ENCODE results near the gene CPT1B.
"Not testable (repeated sequence)": the region's sequence is repeated elsewhere in the genome, so short reads cannot be mapped to it uniquely, and the experiment has no call there.

CPT1B gene

DNA sequence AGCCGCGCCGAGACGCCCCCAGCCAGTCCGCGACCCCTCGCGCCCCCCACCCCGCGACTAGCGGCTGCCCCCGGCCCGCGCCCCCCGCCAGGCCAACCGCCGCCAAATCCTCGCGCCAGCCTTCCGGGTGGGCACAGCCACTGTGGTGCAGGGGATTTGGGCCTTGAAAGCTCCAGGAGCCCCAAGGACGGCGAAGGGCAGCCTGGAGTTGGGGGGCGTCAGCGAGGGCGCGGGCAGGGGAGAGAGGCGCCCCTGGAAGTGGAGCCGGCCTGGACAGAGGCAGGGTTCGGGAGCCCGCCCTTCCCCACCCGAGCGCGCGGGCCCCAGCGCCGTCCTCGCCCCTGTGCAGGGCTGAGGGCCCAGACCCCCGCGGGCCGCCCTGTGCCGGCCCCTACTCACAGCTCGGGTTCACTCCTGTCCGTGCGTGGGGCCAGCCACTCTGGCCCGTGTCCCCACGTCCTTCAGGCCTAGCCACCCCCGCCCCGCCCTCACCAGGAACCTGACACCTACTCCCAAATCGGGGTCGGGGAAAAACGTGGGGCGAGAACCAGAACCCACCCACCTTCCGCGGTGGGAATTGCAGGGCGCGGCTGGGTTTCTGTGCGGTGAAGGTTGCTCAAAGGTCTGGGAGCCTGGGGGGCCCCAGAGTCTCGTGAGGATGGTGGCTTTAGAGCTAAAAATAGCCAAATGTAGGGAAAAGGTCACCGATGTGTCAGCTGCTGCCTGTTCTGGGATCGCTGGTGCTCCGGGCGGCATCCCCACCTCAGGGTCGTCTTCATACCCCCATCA lies at the start of gene CPT1B:
Gene CPT1B, minus strand, starts transcription at position 441 of the 789 bp plus-strand sequence. CDS start 512 bp downstream, outside the sequence.
- no peak for DNase-seq (ENCODE audit: low read depth in 2 of 2)

GRCh38 chr22:50626850-50627641 lies 48.8 kb upstream of the CPT1B start:
- no peak for DNase-seq (ENCODE audit: low read depth in 2 of 2)

DNA sequence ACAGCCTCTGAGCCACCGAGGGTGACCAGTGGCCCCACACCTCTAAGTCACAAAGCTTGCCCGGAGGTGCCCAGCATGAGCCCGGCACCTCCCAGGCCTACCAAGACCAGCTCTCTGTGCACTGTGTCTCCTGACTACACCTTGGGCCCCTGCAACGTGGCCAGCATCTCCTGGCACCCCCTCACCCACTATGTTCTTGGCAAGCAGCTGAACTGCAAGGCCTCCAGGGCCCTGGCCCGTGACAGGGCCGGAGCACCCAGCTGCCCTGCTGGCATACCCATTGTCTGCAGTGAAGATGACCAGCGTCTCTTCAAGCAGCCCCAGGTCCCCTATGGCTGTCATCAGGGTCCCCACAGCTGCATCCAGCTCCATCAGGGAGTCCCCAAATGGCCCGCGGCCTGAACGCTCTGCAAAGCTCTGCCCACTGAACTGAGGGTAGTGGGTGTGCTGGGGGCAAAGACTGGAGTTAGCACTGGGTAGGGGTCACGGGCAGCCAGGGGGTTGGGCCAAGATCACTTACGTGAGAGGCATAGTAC lies 48.2 kb upstream of the CPT1B start:
- DNase-seq (ENCODE audit: low read depth in 2 of 2), result no peak

GRCh38 chr22:50625568-50626313 lies 47.5 kb upstream of the CPT1B start:
- no peak for DNase-seq (ENCODE audit: low read depth in 2 of 2)

DNA sequence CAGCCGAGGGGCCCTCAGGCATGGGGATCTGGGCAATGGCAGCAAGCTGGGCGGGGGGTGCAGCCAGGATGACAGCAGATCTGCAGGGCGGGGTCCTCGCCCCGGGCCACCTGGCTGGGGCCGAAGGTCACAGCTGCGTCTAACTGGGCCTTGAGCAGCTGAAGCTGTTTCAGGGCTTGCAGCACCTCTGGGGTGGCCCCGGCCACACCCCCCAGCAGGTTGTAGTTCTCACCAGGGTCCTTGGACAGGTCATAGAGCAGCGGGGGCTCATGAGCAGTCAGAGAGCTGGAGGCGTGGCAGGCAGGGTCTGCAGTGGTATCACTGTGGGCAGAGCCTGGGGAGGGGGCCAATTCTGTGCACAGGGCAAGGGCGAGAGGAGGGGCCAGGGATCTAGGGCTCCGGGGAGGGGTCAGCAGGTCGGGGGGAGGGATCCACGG lies 46.9 kb upstream of the CPT1B start:
- no peak for DNase-seq (ENCODE audit: low read depth in 2 of 2)

DNA sequence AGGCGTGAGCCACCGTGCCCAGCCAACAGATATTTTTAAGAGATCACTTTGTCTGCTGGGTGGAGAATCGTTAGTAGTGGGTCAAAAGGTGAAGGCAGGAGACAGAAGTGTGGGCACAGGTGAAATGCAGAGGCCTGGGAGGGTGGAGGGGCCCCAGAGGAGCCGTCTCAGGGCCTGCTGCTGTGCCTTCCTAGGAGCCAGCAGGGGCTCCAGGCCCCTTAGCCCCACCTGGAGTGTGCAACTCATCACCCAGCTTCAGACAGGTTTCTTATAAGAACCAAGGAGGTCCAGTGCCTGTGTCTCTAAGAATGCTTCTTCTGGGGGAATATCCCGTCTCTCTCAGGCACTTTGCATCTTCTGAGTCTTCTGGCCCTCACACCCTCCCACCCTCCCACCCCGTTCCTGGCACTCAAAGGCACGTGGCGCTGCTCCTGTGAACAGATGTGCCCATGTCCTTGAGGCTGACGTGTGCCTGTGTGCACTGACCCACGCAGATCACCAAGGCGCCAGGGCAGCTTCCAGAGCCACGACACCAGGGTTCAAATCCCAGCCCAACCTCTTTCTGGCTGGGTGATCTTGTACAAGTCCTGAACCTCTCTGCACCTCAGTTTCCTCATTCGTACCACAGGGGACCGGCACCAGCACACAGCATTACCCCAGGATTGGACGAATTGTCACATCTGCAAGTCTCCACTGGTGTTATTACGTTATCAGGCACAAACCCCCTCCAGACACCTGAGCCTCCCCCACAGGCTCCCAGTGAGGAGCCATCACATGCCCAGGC lies 46.3 kb upstream of the CPT1B start:
- no peak for DNase-seq (ENCODE audit: low read depth in 2 of 2)

GRCh38 chr22:50622723-50623327 lies 44.6 kb upstream of the CPT1B start:
- DNase-seq (ENCODE audit: low read depth in 2 of 2), result no peak

GRCh38 chr22:50621948-50622722 lies 43.9 kb upstream of the CPT1B start:
- no peak for DNase-seq (ENCODE audit: low read depth in 2 of 2)

DNA sequence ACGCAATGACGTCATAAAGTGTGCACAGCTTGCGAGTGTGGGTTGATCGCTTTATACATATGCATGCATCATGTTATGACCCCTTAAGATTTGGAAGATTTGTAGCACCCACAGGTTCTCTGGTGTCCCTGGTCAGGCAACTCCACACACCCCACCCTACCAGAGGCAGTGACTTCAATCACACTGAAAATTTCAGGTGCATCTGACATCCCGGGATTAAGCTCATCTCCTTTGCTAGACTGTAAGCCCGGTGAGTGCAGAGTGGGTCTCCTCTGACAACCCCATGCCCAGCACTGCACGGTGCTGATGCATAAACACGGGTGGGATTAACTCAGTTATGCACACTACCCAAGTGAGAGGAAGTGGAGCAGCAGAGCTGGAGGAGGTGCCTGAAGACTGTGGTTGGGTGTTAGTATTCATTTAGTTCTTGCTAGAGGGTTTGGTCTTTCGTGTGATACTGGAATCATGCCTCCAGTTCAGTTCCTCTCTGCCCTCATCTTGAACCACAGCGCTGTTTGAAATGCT lies 43.2 kb upstream of the CPT1B start:
- no peak for DNase-seq (ENCODE audit: low read depth in 2 of 2)

- peak in 1 of 2 donors; percentile 64 for DNase-seq (ENCODE audit: low read depth in 2 of 2)
Observed at GRCh38 chr22:50620593-50621355, 42.5 kb upstream of the CPT1B start.

DNA sequence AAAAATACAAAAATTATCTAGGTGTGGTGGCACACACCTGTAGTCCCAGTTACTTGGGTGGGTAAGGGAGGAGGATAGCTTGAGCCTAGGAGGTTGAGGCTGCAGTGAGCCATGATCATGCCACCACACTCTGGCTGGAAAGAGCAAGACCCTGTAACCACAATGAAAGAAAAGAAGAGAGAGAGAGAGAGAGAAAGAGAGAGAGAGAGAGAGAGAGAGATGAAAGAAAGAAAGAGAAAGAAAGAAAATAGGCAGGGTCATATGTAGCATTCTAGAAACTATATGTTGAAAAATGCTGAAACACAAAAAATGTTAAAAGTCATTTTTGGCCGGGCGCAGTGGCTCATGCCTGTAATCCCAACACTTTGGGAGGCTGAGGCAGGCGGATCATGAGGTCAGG lies 36.1 kb upstream of the CPT1B start:
- DNase-seq (ENCODE audit: low read depth in 2 of 2), result not testable (repeated sequence)

DNA sequence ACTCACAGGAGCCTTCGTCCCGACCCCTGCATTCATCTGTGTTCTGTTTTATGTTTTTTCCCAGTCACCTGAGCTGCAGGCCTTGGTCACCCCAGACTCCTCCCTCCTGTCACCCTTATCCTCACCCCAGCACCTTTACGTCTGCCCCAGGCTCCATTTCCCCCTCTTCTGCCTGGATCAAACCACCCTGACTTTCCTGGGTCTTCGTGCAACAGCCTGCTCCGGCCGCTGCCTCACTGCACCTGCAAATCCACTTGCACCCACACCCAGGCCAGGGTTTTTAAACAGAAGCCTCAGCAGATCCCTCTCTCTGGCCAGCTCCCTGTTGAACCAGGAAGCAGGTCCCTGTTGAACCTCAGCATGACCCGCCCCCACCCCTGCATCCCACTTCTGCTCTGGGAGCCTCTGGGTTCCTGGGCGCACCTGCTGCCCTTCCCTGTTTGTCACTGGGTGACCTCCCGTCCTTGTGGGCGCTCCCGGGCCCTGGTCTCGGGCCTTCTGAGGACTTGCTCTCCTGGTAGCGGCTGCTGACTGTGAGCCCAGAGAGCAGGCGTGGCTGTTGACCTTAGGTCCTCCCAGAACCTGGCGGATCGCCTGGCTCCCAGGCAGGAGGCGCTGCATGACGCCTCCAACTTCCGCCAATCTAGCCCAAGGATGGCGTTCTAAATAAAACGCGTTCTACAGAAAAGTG lies 35.2 kb upstream of the CPT1B start:
- DNase-seq (ENCODE audit: low read depth in 2 of 2), result no peak

DNA sequence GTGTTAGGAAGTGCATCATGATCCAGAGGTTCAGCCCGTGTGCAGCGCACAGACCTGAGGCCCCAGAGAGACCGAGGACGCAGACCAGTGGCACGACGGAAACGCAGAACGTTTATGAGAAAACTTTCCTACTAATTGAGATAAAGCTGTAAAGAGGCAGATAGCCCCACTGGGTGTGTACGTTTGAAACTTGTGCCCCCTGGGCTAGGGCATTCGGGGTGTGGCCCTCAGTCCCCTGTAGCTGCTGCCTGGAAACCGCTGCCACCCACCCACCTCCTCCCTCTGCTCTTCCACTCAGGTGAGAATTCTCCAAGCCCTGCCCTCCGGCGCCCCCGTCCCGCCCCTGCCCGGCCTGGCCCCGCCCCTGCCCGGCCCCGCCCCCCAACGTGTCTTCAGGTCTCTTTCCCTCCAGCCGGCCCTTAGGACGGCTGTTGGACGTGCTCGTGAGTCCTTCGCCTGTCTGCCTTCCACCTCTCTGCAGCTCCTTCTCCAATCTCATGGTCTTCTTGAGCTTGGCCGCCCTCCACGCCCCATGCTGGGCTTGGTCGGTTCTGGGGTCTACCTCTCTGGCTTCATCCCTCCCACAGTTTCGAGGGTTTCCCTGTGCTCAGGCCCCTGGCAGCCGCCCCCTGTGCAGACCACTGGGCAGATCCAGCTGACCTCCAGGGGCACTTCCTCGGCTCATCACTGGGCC lies 34.4 kb upstream of the CPT1B start:
- no peak for DNase-seq (ENCODE audit: low read depth in 2 of 2)

DNA sequence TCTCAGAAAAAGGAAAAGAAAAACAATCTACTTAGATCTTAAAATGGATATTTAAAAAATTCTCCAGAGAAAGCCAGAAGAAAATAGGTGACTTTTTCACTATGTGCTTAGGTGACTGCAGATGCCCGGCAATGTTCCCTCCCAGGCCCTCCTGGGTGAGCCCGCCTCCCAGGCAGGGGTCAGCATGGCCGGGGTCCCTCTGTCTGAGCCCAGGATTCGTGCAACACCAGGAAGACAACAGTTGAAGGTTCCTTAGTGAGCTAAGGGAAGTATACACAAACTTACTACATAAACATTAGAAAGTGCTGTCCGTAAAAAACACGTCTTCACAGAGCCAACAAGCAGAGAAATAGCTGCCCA lies 33.9 kb upstream of the CPT1B start:
- no peak for DNase-seq (ENCODE audit: low read depth in 2 of 2)

- no peak for DNase-seq (ENCODE audit: low read depth in 2 of 2)
Observed at GRCh38 chr22:50611341-50612060, 33.3 kb upstream of the CPT1B start.

DNA sequence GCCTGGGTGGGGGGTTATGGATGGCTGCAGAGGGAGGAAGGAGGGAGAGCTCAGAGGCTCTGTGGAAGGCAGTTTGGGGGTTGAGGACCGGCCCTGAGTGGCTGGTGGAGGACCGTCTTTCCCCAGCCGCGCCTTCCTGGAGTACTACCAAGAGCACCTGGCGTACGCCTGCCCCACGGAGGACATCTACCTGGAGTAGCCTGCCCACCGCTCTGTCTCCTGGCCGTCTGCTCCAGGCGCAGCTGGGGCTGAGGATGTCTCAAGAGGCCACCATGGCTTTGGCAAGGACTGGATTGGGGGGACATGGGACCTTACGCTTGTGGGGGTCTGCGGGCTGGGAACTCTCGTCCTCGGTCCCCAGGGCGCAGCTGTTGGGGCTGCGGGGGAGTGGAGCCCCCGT lies 32.4 kb upstream of the CPT1B start:
- DNase-seq (ENCODE audit: low read depth in 2 of 2), result no peak

GRCh38 chr22:50610041-50610451 lies 31.8 kb upstream of the CPT1B start:
- DNase-seq (ENCODE audit: low read depth in 2 of 2), result no peak

Measured in stimulated activated CD8-positive, alpha-beta memory T cell treated with anti-CD3 and anti-CD28 coated beads, Interleukin-2, amount 100 ng/mL, for 1 hour (primary cell).